K562 (cell line): Measurements from ENCODE around the gene RHEX. TPM values are rescaled to one million over a fixed set of nuclear protein-coding genes. Genes with fewer than 3 reads are reported as not detected.

Source experiments
- DEAF1 ChIP-seq: fragments of 450-650 bp; formaldehyde crosslinking; IDR thresholded peaks from 2 replicates; pipeline ENCODE4 v1.4.0; 2020; ENCODE audit warnings: mild to moderate bottlenecking, moderate library complexity
- ETV5 ChIP-seq: sonication (generic); formaldehyde crosslinking; IDR thresholded peaks from 2 replicates; pipeline ENCODE4 v1.4.0; 2020; ENCODE audit warnings: low read depth, mild to moderate bottlenecking, missing genetic modification reagents
- NFRKB ChIP-seq: fragments of 450-650 bp; IDR thresholded peaks from 2 replicates; pipeline ENCODE4 v1.6.1; 2016; ENCODE audit warnings: low read depth
- RNF219 ChIP-seq: fragments of 250-450 bp; sonication (Bioruptor Pico); IDR thresholded peaks from 2 replicates; pipeline ENCODE4 v1.5.0; 2022; ENCODE audit warnings: mild to moderate bottlenecking
- SIN3B ChIP-seq: fragments of 450-650 bp; IDR thresholded peaks from 2 replicates; pipeline ENCODE4 v1.6.1; 2017; ENCODE audit warnings: low read depth, mild to moderate bottlenecking, moderate library complexity
- ZBTB9 ChIP-seq: fragments of 450-650 bp; formaldehyde crosslinking; IDR thresholded peaks from 2 replicates; pipeline ENCODE4 v1.4.0; 2020; ENCODE audit warnings: mild to moderate bottlenecking, moderate library complexity
- ZNF717 ChIP-seq: fragments of 250-450 bp; sonication (Bioruptor Pico); IDR thresholded peaks from 2 replicates; pipeline ENCODE4 v1.5.0; 2021
- polyA plus RNA-seq, 8 experiments: library from polyadenylated mRNA; depleted of rRNA in 4 of 8; stranded (reverse) in 5 of 8; unstranded in 3 of 8; fragments of >200 nt; fragmentation: Nextera tagmentation in 2 of 8; fragmentation: Illumina TruSeq in 1 of 8; extraction: Ambion mirVana in 2 of 8; extraction: Trizol in 1 of 8; gene quantifications; 2 replicates each; pipeline versions ENCODE4 v1.2.1 to v1.2.3, GENCODE V29; 2011 to 2014; ENCODE audit warnings: inconsistent platforms in 1 of 8, missing spikeins in 1 of 8
- small RNA-seq: library from RNA; depleted of rRNA; stranded (forward); fragments of <200 nt; gene quantifications from one replicate; pipeline ENCODE3, GENCODE V24; 2014
- total RNA-seq, 7 experiments: library from RNA; depleted of rRNA in 6 of 7; stranded (reverse); fragments of >200 nt in 6 of 7; fragmentation: Illumina TruSeq in 2 of 7; extraction: Trizol in 2 of 7; gene quantifications; 2 replicates each; pipeline versions ENCODE4 v1.2.1 to v1.2.3, GENCODE V29; 2011 to 2021; ENCODE audit warnings: low replicate concordance in 1 of 7

RHEX gene
- total and polyA plus RNA-seq, 9 of the 15 experiments (the other 6 are each of a cell fraction or from before 2014, with no cell fraction given) = not detected

GRCh38 chr1:206145771-206146290 lies 92.9 kb downstream of the RHEX start (continued):
- TF ChIP-seq RNF219 (no peak), ZNF717 (CRISPR knock-in tag) (no peak), DEAF1 (CRISPR knock-in tag) (no peak), ETV5 (CRISPR knock-in tag) (no peak), ZBTB9 (CRISPR knock-in tag) (no peak), NFRKB (no peak), SIN3B (no peak)

Small RNAs within 50 kb of the gene (small RNA-seq; reads per million reads assigned to genes)
- not detected for gene RF00271

Other genes starting within 250 kb of the RHEX start
Only the 7 nearest of the 8 such genes appear.
- not detected in 2 replicates for gene PM20D1, start 203.0 kb upstream of the RHEX start, total RNA-seq (2014; rRNA removed)
- not detected in 2 replicates for gene PM20D1, start 203.0 kb upstream of the RHEX start, total RNA-seq (2014; rRNA removed; fragmentation: Illumina TruSeq; extraction: Trizol)
- not detected in 2 replicates for gene PM20D1, start 203.0 kb upstream of the RHEX start, total RNA-seq (2015; rRNA removed; fragmentation: Illumina TruSeq; extraction: Trizol)
- gene PM20D1, start 203.0 kb upstream of the RHEX start, total RNA-seq (2021) = not detected in 2 replicates
- gene PM20D1, start 203.0 kb upstream of the RHEX start, polyA plus RNA-seq (2011; rRNA removed) = not detected in 2 replicates
- not detected in 2 replicates for gene PM20D1, start 203.0 kb upstream of the RHEX start, polyA plus RNA-seq (2014; fragmentation: Illumina TruSeq; extraction: Trizol)
- gene PM20D1, start 203.0 kb upstream of the RHEX start, polyA plus RNA-seq (2014; fragmentation: Nextera tagmentation; extraction: Ambion mirVana) = not detected
- not detected in 2 replicates for gene PM20D1, start 203.0 kb upstream of the RHEX start, polyA plus RNA-seq (2014; rRNA removed)
- gene SLC26A9, start 109.7 kb upstream of the RHEX start, total RNA-seq (2014; rRNA removed) = not detected in 2 replicates
- not detected in 2 replicates for gene SLC26A9, start 109.7 kb upstream of the RHEX start, total RNA-seq (2014; rRNA removed; fragmentation: Illumina TruSeq; extraction: Trizol)
- gene SLC26A9, start 109.7 kb upstream of the RHEX start, total RNA-seq (2015; rRNA removed; fragmentation: Illumina TruSeq; extraction: Trizol) = not detected in 2 replicates
- gene SLC26A9, start 109.7 kb upstream of the RHEX start, total RNA-seq (2021) = not detected in 2 replicates
- gene SLC26A9, start 109.7 kb upstream of the RHEX start, polyA plus RNA-seq (2011; rRNA removed) = not detected in 2 replicates
- gene SLC26A9, start 109.7 kb upstream of the RHEX start, polyA plus RNA-seq (2014; fragmentation: Illumina TruSeq; extraction: Trizol) = 0.03 TPM in 1 of 2 replicates, not detected in the other
- gene SLC26A9, start 109.7 kb upstream of the RHEX start, polyA plus RNA-seq (2014; fragmentation: Nextera tagmentation; extraction: Ambion mirVana) = not detected
- gene SLC26A9, start 109.7 kb upstream of the RHEX start, polyA plus RNA-seq (2014; rRNA removed) = not detected in 2 replicates
- gene RAB7B, start 49.8 kb upstream of the RHEX start, total RNA-seq (2014; rRNA removed) = not detected in 2 replicates
- 0.07 TPM in 1 of 2 replicates, not detected in the other for gene RAB7B, start 49.8 kb upstream of the RHEX start, total RNA-seq (2014; rRNA removed; fragmentation: Illumina TruSeq; extraction: Trizol)
- gene RAB7B, start 49.8 kb upstream of the RHEX start, total RNA-seq (2015; rRNA removed; fragmentation: Illumina TruSeq; extraction: Trizol) = not detected in 2 replicates
- gene RAB7B, start 49.8 kb upstream of the RHEX start, total RNA-seq (2021) = not detected in 2 replicates
- gene RAB7B, start 49.8 kb upstream of the RHEX start, polyA plus RNA-seq (2011; rRNA removed) = 0.09 and 0.29 TPM in 2 replicates
- gene RAB7B, start 49.8 kb upstream of the RHEX start, polyA plus RNA-seq (2014; fragmentation: Illumina TruSeq; extraction: Trizol) = 0.12 TPM in 1 of 2 replicates, not detected in the other
- gene RAB7B, start 49.8 kb upstream of the RHEX start, polyA plus RNA-seq (2014; fragmentation: Nextera tagmentation; extraction: Ambion mirVana) = under 1 TPM; 0.03 to 0.06 TPM
- not detected in 2 replicates for gene RAB7B, start 49.8 kb upstream of the RHEX start, polyA plus RNA-seq (2014; rRNA removed)
- gene CTSE, start 29.3 kb upstream of the RHEX start, total RNA-seq (2014; rRNA removed) = not detected in 2 replicates
- gene CTSE, start 29.3 kb upstream of the RHEX start, total RNA-seq (2014; rRNA removed; fragmentation: Illumina TruSeq; extraction: Trizol) = 0.06 TPM in 1 of 2 replicates, not detected in the other
- gene CTSE, start 29.3 kb upstream of the RHEX start, total RNA-seq (2015; rRNA removed; fragmentation: Illumina TruSeq; extraction: Trizol) = 0.08 TPM in 1 of 2 replicates, not detected in the other
- gene CTSE, start 29.3 kb upstream of the RHEX start, total RNA-seq (2021) = 0.18 and 0.20 TPM in 2 replicates
- gene CTSE, start 29.3 kb upstream of the RHEX start, polyA plus RNA-seq (2011; rRNA removed) = 0.06 TPM in 1 of 2 replicates, not detected in the other
- gene CTSE, start 29.3 kb upstream of the RHEX start, polyA plus RNA-seq (2014; fragmentation: Illumina TruSeq; extraction: Trizol) = 0.09 TPM in 1 of 2 replicates, not detected in the other
- under 1 TPM; 0.04 to 0.13 TPM for gene CTSE, start 29.3 kb upstream of the RHEX start, polyA plus RNA-seq (2014; fragmentation: Nextera tagmentation; extraction: Ambion mirVana)
- not detected in 2 replicates for gene CTSE, start 29.3 kb upstream of the RHEX start, polyA plus RNA-seq (2014; rRNA removed)
- gene AVPR1B, start 64.2 kb downstream of the RHEX start, total RNA-seq (2014; rRNA removed) = not detected in 2 replicates
- not detected in 2 replicates for gene AVPR1B, start 64.2 kb downstream of the RHEX start, total RNA-seq (2014; rRNA removed; fragmentation: Illumina TruSeq; extraction: Trizol)
- not detected in 2 replicates for gene AVPR1B, start 64.2 kb downstream of the RHEX start, total RNA-seq (2015; rRNA removed; fragmentation: Illumina TruSeq; extraction: Trizol)
- not detected in 2 replicates for gene AVPR1B, start 64.2 kb downstream of the RHEX start, total RNA-seq (2021)
- gene AVPR1B, start 64.2 kb downstream of the RHEX start, polyA plus RNA-seq (2011; rRNA removed) = not detected in 2 replicates
- not detected in 2 replicates for gene AVPR1B, start 64.2 kb downstream of the RHEX start, polyA plus RNA-seq (2014; fragmentation: Illumina TruSeq; extraction: Trizol)
- not detected for gene AVPR1B, start 64.2 kb downstream of the RHEX start, polyA plus RNA-seq (2014; fragmentation: Nextera tagmentation; extraction: Ambion mirVana)
- not detected in 2 replicates for gene AVPR1B, start 64.2 kb downstream of the RHEX start, polyA plus RNA-seq (2014; rRNA removed)
- 22.5 and 30.5 TPM in 2 replicates for gene FAM72A, start 149.7 kb downstream of the RHEX start, total RNA-seq (2014; rRNA removed)
- 37.2 and 41.4 TPM in 2 replicates for gene FAM72A, start 149.7 kb downstream of the RHEX start, total RNA-seq (2014; rRNA removed; fragmentation: Illumina TruSeq; extraction: Trizol)
- gene FAM72A, start 149.7 kb downstream of the RHEX start, total RNA-seq (2015; rRNA removed; fragmentation: Illumina TruSeq; extraction: Trizol) = 32.7 and 37.0 TPM in 2 replicates
- gene FAM72A, start 149.7 kb downstream of the RHEX start, total RNA-seq (2021) = 28.2 and 30.7 TPM in 2 replicates
- gene FAM72A, start 149.7 kb downstream of the RHEX start, polyA plus RNA-seq (2011; rRNA removed) = 51.1 and 56.2 TPM in 2 replicates
- gene FAM72A, start 149.7 kb downstream of the RHEX start, polyA plus RNA-seq (2014; fragmentation: Illumina TruSeq; extraction: Trizol) = 47.7 and 58.3 TPM in 2 replicates
- 10 to 100 TPM; 12.3 to 13.9 TPM for gene FAM72A, start 149.7 kb downstream of the RHEX start, polyA plus RNA-seq (2014; fragmentation: Nextera tagmentation; extraction: Ambion mirVana)
- 33.5 and 40.7 TPM in 2 replicates for gene FAM72A, start 149.7 kb downstream of the RHEX start, polyA plus RNA-seq (2014; rRNA removed)
- gene SRGAP2, start 150.4 kb downstream of the RHEX start, total RNA-seq (2014; rRNA removed) = 29.2 and 35.6 TPM in 2 replicates
- gene SRGAP2, start 150.4 kb downstream of the RHEX start, total RNA-seq (2014; rRNA removed; fragmentation: Illumina TruSeq; extraction: Trizol) = 15.3 and 15.6 TPM in 2 replicates
- gene SRGAP2, start 150.4 kb downstream of the RHEX start, total RNA-seq (2015; rRNA removed; fragmentation: Illumina TruSeq; extraction: Trizol) = 14.9 TPM in 2 replicates
- 50.7 and 54.7 TPM in 2 replicates for gene SRGAP2, start 150.4 kb downstream of the RHEX start, total RNA-seq (2021)
- 10.5 and 12.5 TPM in 2 replicates for gene SRGAP2, start 150.4 kb downstream of the RHEX start, polyA plus RNA-seq (2011; rRNA removed)
- 23.8 and 26.3 TPM in 2 replicates for gene SRGAP2, start 150.4 kb downstream of the RHEX start, polyA plus RNA-seq (2014; fragmentation: Illumina TruSeq; extraction: Trizol)
- 1 to 10 TPM; 4.1 to 5.3 TPM for gene SRGAP2, start 150.4 kb downstream of the RHEX start, polyA plus RNA-seq (2014; fragmentation: Nextera tagmentation; extraction: Ambion mirVana)
- gene SRGAP2, start 150.4 kb downstream of the RHEX start, polyA plus RNA-seq (2014; rRNA removed) = 19.1 and 22.0 TPM in 2 replicates